Activated naive CD8-positive, alpha-beta T cell treated with anti-CD3 and anti-CD28 coated beads, Interleukin-2, amount 50 U/mL, for 16 hours (primary cell): ENCODE data around the gene PDE6A.

Experiments
- DNase-seq: peaks from one replicate; pipeline ENCODE4 v3.0.0-alpha.2; 2020; ENCODE audit warnings: low read depth, low spot score

The PDE6A gene

GRCh38 chr5:149818116-149818515 lies 126.5 kb downstream of the PDE6A start:
- no peak for DNase-seq

- no peak for DNase-seq
These were observed 127.0 kb downstream of the PDE6A start for GRCh38 chr5:149817539-149818060.

- no peak for DNase-seq
These were observed 127.9 kb downstream of the PDE6A start for GRCh38 chr5:149816661-149817060.

- no peak for DNase-seq
These were observed 133.1 kb downstream of the PDE6A start for GRCh38 chr5:149811453-149811852.

- DNase-seq = no peak
These were observed 133.7 kb downstream of the PDE6A start for GRCh38 chr5:149810856-149811255.

- no peak for DNase-seq
These were observed 134.5 kb downstream of the PDE6A start for GRCh38 chr5:149809931-149810691.

GRCh38 chr5:149808264-149808982 lies 136.2 kb downstream of the PDE6A start:
- DNase-seq = no peak
